ENCODE results near the gene TNFRSF18. TPM values are rescaled to one million over a fixed set of nuclear protein-coding genes. Genes with fewer than 3 reads are reported as not detected.

Gene TNFRSF18
- total and polyA plus RNA-seq, 2 experiments from 2014 or later: 1.1 to 1.5 TPM

- Histone ChIP-seq H3K27me3 (ENCODE audit: insufficient read depth) (no peaks in the 10 kb centered on the region), H3K9me2 (ENCODE audit: insufficient read depth) (no peaks in the 10 kb centered on the region), H3K4me2 (no peak overlapping the region), H3K4me1 (ENCODE audit: insufficient read depth) (peaks cover 9% of the 10 kb centered on the region), H3K79me2 (replicated peaks; ENCODE audit: insufficient read depth) (peaks cover 2% of the 10 kb centered on the region; the same call in 1 of the 2 replicates), H3K27ac (ENCODE audit: low read depth) (no peak overlapping the region), H2AFZ (no peak overlapping the region), H3F3A (replicated peaks; ENCODE audit: low read depth) (peaks cover 13% of the 10 kb centered on the region; the same call in 1 of the 2 replicates), H3K36me3 (ENCODE audit: insufficient read depth) (peaks cover 6% of the 10 kb centered on the region; the same call in 1 of the 2 replicates), H3K4me3 (no peak overlapping the region), H4K20me1 (replicated peaks; ENCODE audit: insufficient read depth) (peaks cover 2% of the 10 kb centered on the region)
- H3K4me1 Mint-ChIP-seq: peaks cover 21% of the 10 kb centered on the region
- TF ChIP-seq NANOG (IDR thresholded peaks at IDR 0.05; ENCODE audit: borderline replicate concordance) (no peak), ZNF462 (CRISPR knock-in tag; IDR thresholded peaks at IDR 0.05) (no peak)
- no peak overlapping the region for H3K4me3 Mint-ChIP-seq
- ATAC-seq (no peak), DNase-seq (ENCODE audit: low spot score) (no peak)
- no peaks in the 10 kb centered on the region for H3K9me3 Mint-ChIP-seq
- H3K27ac Mint-ChIP-seq: no peak overlapping the region
- peaks cover 49% of the 10 kb centered on the region for H3K36me3 Mint-ChIP-seq (ENCODE audit: low read depth)
- peaks cover 8% of the 10 kb centered on the region for H3K27me3 Mint-ChIP-seq (ENCODE audit: insufficient read depth, low read depth, poor library complexity)
These were observed 47.7 kb upstream of the TNFRSF18 start for GRCh38 chr1:1253972-1254666.

- TF ChIP-seq, protein P1, sequence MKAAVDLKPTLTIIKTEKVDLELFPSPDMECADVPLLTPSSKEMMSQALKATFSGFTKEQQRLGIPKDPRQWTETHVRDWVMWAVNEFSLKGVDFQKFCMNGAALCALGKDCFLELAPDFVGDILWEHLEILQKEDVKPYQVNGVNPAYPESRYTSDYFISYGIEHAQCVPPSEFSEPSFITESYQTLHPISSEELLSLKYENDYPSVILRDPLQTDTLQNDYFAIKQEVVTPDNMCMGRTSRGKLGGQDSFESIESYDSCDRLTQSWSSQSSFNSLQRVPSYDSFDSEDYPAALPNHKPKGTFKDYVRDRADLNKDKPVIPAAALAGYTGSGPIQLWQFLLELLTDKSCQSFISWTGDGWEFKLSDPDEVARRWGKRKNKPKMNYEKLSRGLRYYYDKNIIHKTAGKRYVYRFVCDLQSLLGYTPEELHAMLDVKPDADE (IDR thresholded peaks at IDR 0.05): no peak
- TF ChIP-seq NANOG (IDR thresholded peaks at IDR 0.05; ENCODE audit: borderline replicate concordance) (no peak), ZNF114 (CRISPR knock-in tag; IDR thresholded peaks at IDR 0.05) (no peak), EZH2 (IDR thresholded peaks at IDR 0.05; ENCODE audit: low read depth, unreplicated experiment) (no peak)
- Mint-ChIP-seq H3K27ac (no peak overlapping the region), H3K36me3 (ENCODE audit: low read depth) (peaks cover 49% of the 10 kb centered on the region), H3K9me3 (no peaks in the 10 kb centered on the region), H3K4me1 (peaks cover 17% of the 10 kb centered on the region), H3K4me3 (no peak overlapping the region), H3K27me3 (ENCODE audit: insufficient read depth, low read depth, poor library complexity) (peaks cover 6% of the 10 kb centered on the region)
- H3K27me3 ChIP-seq (ENCODE audit: insufficient read depth): no peaks in the 10 kb centered on the region
- H3K27ac ChIP-seq (ENCODE audit: low read depth): no peak overlapping the region
- H2AFZ ChIP-seq: no peak overlapping the region
- no peaks in the 10 kb centered on the region for H3K9me2 ChIP-seq (ENCODE audit: insufficient read depth)
- peaks cover 11% of the 10 kb centered on the region; the same call in 1 of the 2 replicates for H3F3A ChIP-seq (replicated peaks; ENCODE audit: low read depth)
- peaks cover 2% of the 10 kb centered on the region; the same call in 1 of the 2 replicates for H3K79me2 ChIP-seq (replicated peaks; ENCODE audit: insufficient read depth)
- H3K4me1 ChIP-seq (ENCODE audit: insufficient read depth): peaks cover 9% of the 10 kb centered on the region
- H3K4me3 ChIP-seq: no peak overlapping the region
- no peak for DNase-seq (ENCODE audit: low spot score)
- no peak overlapping the region for H3K4me2 ChIP-seq
- ATAC-seq: no peak
- H3K36me3 ChIP-seq (ENCODE audit: insufficient read depth): peaks cover 6% of the 10 kb centered on the region; the same call in 1 of the 2 replicates
- peaks cover 2% of the 10 kb centered on the region for H4K20me1 ChIP-seq (replicated peaks; ENCODE audit: insufficient read depth)
These were observed 46.9 kb upstream of the TNFRSF18 start for GRCh38 chr1:1253314-1253713.
